CD4-positive, CD25-positive, alpha-beta regulatory T cell (primary cell): ENCODE results near the gene NRAP. TPM values are rescaled to one million over a fixed set of nuclear protein-coding genes. Genes with fewer than 3 reads are reported as not detected.

Experiments used
- ATAC-seq, 2 donors: fragments of 150-1000 bp; cut with Tn5 transposase; one replicate each; pipeline ENCODE4 v1.10.0; 2021; ENCODE audit warnings: low read depth in 2 of 2, moderate number of reproducible peaks in 2 of 2, moderate library complexity in 1 of 2
- DNase-seq, 3 donors: peaks; one replicate each; pipeline versions ENCODE4 v3.0.0 to v3.0.0-alpha.2; 2012 to 2022; ENCODE audit warnings: mixed read lengths in 1 of 3
- H3K27ac ChIP-seq: one replicate; pipeline ENCODE4 v1.7.0; 2013; ENCODE audit warnings: mild to moderate bottlenecking, low read length; ENCODE audit not compliant: insufficient read depth, poor library complexity, severe bottlenecking
- H3K27me3 ChIP-seq: one replicate; pipeline ENCODE4 v1.7.0; 2013; ENCODE audit warnings: low read length; ENCODE audit not compliant: control insufficient read depth, insufficient read depth
- H3K36me3 ChIP-seq: one replicate; pipeline ENCODE4 v1.7.0; 2013; ENCODE audit warnings: mild to moderate bottlenecking, low read length, moderate library complexity; ENCODE audit not compliant: control insufficient read depth, insufficient read depth
- H3K4me1 ChIP-seq: 2 replicates; pipeline ENCODE4 v1.7.0; 2013; ENCODE audit warnings: mild to moderate bottlenecking, low read length; ENCODE audit not compliant: insufficient read depth, control insufficient read depth, poor library complexity, severe bottlenecking
- H3K4me3 ChIP-seq: one replicate; pipeline ENCODE4 v1.7.0; 2013; ENCODE audit warnings: low read depth, mild to moderate bottlenecking, low read length, moderate library complexity
- H3K9me3 ChIP-seq, 2 experiments: 1 replicate in 1 of 2; 2 replicates in 1 of 2; pipeline ENCODE4 v1.7.0; 2013; ENCODE audit warnings: low read length in 2 of 2, mild to moderate bottlenecking in 1 of 2, moderate library complexity in 1 of 2; ENCODE audit not compliant: control insufficient read depth in 2 of 2
- H3K27ac Mint-ChIP-seq, 3 donors: one replicate each; pipeline ENCODE4 v1.8.0; 2020 to 2022; ENCODE audit warnings: mild to moderate bottlenecking in 3 of 3, mixed read lengths in 3 of 3, moderate library complexity in 2 of 3
- H3K27me3 Mint-ChIP-seq: one replicate; pipeline ENCODE4 v1.8.0; 2022; ENCODE audit warnings: mild to moderate bottlenecking, mixed read lengths
- H3K36me3 Mint-ChIP-seq: one replicate; pipeline ENCODE4 v1.8.0; 2020; ENCODE audit warnings: mixed read lengths
- H3K4me1 Mint-ChIP-seq, 4 donors: one replicate each; pipeline ENCODE4 v1.8.0; 2020 to 2022; ENCODE audit warnings: mixed read lengths in 4 of 4, mild to moderate bottlenecking in 1 of 4
- H3K4me3 Mint-ChIP-seq, 4 donors: one replicate each; pipeline ENCODE4 v1.8.0; 2020 to 2022; ENCODE audit warnings: mild to moderate bottlenecking in 4 of 4, mixed read lengths in 4 of 4, moderate library complexity in 3 of 4
- H3K9me3 Mint-ChIP-seq, 7 donors: one replicate each; pipeline ENCODE4 v1.8.0; 2020 to 2022; ENCODE audit warnings: mixed read lengths in 7 of 7, mild to moderate bottlenecking in 3 of 7, moderate library complexity in 2 of 7
- polyA plus RNA-seq, 4 donors: library from polyadenylated mRNA; unstranded; fragments of 300-500 nt; fragmentation: Illumina TruSeq; gene quantifications; one replicate each; pipeline ENCODE4 v1.2.3, GENCODE V29; 2021
- total RNA-seq: library from RNA; stranded (reverse); gene quantifications from one replicate; pipeline ENCODE4 v1.2.3, GENCODE V29; 2022

The NRAP gene, protein sequence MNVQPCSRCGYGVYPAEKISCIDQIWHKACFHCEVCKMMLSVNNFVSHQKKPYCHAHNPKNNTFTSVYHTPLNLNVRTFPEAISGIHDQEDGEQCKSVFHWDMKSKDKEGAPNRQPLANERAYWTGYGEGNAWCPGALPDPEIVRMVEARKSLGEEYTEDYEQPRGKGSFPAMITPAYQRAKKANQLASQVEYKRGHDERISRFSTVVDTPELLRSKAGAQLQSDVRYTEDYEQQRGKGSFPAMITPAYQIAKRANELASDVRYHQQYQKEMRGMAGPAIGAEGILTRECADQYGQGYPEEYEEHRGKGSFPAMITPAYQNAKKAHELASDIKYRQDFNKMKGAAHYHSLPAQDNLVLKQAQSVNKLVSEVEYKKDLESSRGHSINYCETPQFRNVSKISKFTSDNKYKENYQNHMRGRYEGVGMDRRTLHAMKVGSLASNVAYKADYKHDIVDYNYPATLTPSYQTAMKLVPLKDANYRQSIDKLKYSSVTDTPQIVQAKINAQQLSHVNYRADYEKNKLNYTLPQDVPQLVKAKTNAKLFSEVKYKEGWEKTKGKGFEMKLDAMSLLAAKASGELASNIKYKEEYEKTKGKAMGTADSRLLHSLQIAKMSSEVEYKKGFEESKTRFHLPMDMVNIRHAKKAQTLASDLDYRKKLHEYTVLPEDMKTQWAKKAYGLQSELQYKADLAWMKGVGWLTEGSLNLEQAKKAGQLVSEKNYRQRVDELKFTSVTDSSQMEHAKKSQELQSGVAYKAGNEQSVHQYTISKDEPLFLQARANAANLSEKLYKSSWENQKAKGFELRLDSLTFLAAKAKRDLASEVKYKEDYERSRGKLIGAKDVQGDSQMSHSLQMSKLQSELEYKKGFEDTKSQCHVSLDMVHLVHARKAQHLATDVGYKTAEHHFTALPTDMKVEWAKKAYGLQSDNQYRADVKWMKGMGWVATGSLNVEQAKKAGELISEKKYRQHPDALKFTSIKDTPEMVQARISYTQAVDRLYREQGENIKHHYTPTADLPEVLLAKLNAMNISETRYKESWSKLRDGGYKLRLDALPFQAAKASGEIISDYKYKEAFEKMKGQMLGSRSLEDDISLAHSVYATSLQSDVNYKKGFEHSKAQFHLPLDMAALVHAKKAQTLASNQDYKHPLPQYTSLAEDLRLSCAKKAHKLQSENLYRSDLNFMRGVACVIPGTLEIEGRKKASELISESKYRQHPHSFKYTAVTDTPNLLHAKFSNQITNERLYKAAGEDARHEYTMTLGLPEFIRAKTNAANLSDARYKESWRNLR (N-terminal part only)
- not detected for total RNA-seq
- not detected for polyA plus RNA-seq

DNA sequence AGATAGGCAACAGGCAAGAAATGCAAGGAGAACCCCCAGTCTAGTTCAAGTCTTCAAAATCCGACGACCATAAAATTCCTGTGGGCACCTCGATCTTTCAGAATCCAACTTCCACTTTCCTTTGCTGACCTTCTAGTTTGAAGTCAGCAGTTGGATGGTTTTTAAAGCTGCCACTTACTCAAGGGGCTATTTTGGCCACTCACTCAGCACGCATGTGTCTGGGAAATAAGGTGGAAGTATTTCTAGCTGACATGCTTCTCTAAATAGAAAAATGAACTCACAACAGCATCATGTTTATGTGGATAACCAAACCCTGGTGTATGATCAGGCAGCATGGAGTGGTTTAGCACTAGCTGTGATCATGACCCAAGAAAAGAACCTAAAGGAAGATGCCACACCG lies at the start of gene NRAP:
TSS of gene NRAP (minus strand) at position 134 of the 400 bp plus-strand sequence. CDS start 159 bp downstream, outside the sequence.
- peaks cover 0 to 5% (median 0%) of the 10 kb centered on the region in 7 donors for H3K9me3 Mint-ChIP-seq
- no peak within 1 kb of the TSS for H3K4me3 ChIP-seq

DNA sequence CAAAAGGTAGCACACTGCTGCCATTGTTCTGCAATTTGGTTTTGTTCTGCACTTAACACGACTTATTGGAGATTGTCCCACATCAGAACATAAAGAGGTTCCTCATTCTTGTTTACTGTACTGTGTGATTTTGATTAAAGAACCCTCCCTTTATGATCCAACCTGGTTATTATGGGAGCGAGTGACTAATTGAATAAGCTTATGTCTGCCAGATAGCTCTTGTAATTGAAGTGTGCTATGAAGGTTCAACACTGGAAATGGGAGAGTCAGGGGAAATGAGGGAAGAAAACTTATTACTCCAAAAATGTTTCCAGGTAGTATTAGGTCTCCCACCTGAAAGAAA lies 49.8 kb upstream of the NRAP start:
- Mint-ChIP-seq H3K4me3 (peak overlapping the region in 1 of 4 donors; percentile 16), H3K4me1 (peaks cover 9 to 23% (median 21%) of the 10 kb centered on the region in 4 donors), H3K27ac (no peak overlapping the region), H3K27me3 (no peaks in the 10 kb centered on the region), H3K36me3 (peaks cover 25% of the 10 kb centered on the region), H3K9me3 (peaks cover 0 to 4% (median 0%) of the 10 kb centered on the region in 7 donors)
- H3K36me3 ChIP-seq, result peaks cover 7% of the 10 kb centered on the region
- ATAC-seq (no peak), DNase-seq (no peak)
- no peaks in the 10 kb centered on the region for H3K9me3 ChIP-seq
- H3K4me3 ChIP-seq, result no peak overlapping the region
- no peaks in the 10 kb centered on the region for H3K27me3 ChIP-seq
- H3K27ac ChIP-seq, result no peak overlapping the region
- peaks cover 6% of the 10 kb centered on the region for H3K4me1 ChIP-seq

More for the DNA sequence above, at the start of gene NRAP:
- Histone ChIP-seq H3K27me3 (peaks cover 5% of the 10 kb centered on the region), H3K9me3 (no peaks in the 10 kb centered on the region), H3K36me3 (no peaks in the 10 kb centered on the region), H3K27ac (no peak within 1 kb of the TSS), H3K4me1 (no peaks in the 10 kb centered on the region)
- ATAC-seq (no peak), DNase-seq (no peak)
- H3K4me1 Mint-ChIP-seq, result peaks cover 0 to 4% (median 0%) of the 10 kb centered on the region in 4 donors
- H3K27ac Mint-ChIP-seq, result no peak within 1 kb of the TSS
- H3K27me3 Mint-ChIP-seq, result peaks cover 27% of the 10 kb centered on the region
- H3K36me3 Mint-ChIP-seq, result no peaks in the 10 kb centered on the region
- H3K4me3 Mint-ChIP-seq, result no peak within 1 kb of the TSS

DNA sequence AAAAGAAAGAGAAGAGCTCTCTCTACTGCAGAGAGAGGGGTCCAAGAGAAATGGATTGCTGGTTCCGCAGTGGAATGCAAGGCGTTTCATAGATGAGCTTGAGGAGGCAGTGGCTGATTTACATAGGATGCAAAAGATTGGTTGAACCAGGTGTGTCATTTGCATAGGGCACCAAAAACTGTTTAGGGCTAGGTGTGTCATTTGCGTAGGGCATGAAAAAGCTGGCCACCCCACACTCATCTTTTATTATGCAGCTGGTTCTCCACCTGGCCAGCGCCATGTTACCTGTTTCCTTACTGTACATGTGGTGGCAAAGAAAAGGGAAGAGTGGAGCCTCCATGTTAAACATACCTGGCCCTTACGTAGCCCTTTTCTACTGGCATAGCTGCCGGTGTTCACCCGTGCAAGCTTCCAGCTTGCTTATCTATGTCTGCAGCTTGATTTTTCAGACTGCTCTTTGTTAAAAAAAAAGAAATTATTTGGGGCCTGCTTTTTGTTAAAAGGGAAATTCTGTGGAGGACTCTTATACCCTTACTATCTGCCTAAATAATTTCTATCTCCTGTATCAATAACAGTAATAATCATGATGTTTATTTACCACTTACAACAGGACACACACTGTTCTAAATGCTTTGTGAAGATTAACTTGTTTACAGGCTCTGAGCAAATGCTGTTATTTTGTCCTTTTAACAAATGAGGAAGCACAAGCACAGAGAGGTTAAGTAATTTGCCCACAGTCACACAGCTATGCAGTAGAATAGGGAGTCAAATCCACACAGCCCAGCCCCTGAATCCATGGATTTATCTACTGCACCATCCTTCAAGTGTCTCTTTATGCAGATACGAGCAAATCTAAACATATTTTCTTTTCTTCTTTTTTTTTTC lies 49.2 kb upstream of the NRAP start:
- H3K9me3 Mint-ChIP-seq, result peaks cover 0 to 4% (median 0%) of the 10 kb centered on the region in 7 donors
- no peak for DNase-seq
- H3K27me3 ChIP-seq, result no peaks in the 10 kb centered on the region
- H3K9me3 ChIP-seq, result no peaks in the 10 kb centered on the region
- H3K27ac Mint-ChIP-seq, result no peak overlapping the region
- peaks cover 9% of the 10 kb centered on the region for H3K4me1 ChIP-seq
- H3K4me1 Mint-ChIP-seq, result peaks cover 13 to 27% (median 27%) of the 10 kb centered on the region in 4 donors
- H3K36me3 Mint-ChIP-seq, result peaks cover 22% of the 10 kb centered on the region
- H3K36me3 ChIP-seq, result peaks cover 7% of the 10 kb centered on the region
- H3K4me3 Mint-ChIP-seq, result peak overlapping the region in 1 of 4 donors; percentile 16
- H3K27me3 Mint-ChIP-seq, result no peaks in the 10 kb centered on the region
- H3K4me3 ChIP-seq, result no peak overlapping the region
- H3K27ac ChIP-seq, result no peak overlapping the region
- ATAC-seq, result no peak

DNA sequence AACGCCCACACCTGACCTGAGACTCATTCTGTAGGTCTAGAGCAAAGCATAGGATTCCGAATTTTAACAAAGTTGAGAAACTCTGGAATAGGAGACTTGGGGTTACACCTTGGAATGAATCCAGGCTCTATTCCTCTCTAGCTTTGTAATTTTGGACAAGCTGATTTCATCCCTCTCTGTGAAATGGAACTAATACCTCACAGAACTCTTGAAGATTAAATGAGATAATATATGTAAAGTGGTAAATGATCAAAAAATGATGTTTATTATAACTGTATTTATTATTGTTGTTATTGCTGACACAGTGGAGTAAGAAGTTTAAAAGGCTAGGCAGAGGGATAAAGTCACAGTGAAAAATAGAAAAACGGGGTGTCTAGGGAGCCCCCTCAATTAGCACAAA lies 48.2 kb upstream of the NRAP start:
- Histone ChIP-seq H3K27me3 (no peaks in the 10 kb centered on the region), H3K9me3 (no peaks in the 10 kb centered on the region), H3K4me3 (no peak overlapping the region), H3K27ac (no peak overlapping the region), H3K36me3 (peaks cover 7% of the 10 kb centered on the region), H3K4me1 (peaks cover 14% of the 10 kb centered on the region)
- H3K4me1 Mint-ChIP-seq, result peaks cover 18 to 37% (median 33%) of the 10 kb centered on the region in 4 donors
- no peaks in the 10 kb centered on the region for H3K27me3 Mint-ChIP-seq
- DNase-seq (no peak), ATAC-seq (no peak)
- no peak overlapping the region for H3K4me3 Mint-ChIP-seq
- H3K27ac Mint-ChIP-seq, result no peak overlapping the region
- H3K9me3 Mint-ChIP-seq, result peaks cover 0 to 4% (median 0%) of the 10 kb centered on the region in 7 donors
- peaks cover 21% of the 10 kb centered on the region for H3K36me3 Mint-ChIP-seq

DNA sequence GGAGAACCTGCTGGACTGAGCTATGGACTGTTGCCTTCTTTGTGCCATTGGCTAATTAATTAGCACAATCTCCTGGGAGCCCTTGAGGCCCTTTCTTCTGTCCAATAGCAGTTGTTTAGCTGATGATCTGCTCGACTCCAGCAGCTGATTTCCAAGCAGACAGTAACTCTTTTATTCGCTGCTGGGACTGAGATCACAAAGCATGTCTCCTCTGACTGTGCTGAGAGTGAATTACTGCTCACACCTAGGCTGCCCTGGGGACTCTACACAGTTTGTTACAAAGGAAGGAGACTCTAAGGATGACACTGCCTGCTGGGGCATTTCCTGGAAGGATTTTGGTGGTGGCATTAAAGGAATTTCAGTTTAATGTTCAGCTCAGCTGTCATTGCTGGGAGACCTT lies 47.3 kb upstream of the NRAP start:
- DNase-seq (no peak), ATAC-seq (no peak)
- Mint-ChIP-seq H3K27me3 (no peaks in the 10 kb centered on the region), H3K9me3 (peaks cover 0 to 4% (median 0%) of the 10 kb centered on the region in 7 donors), H3K27ac (no peak overlapping the region), H3K4me1 (peaks cover 22 to 46% (median 40%) of the 10 kb centered on the region in 4 donors), H3K4me3 (no peak overlapping the region), H3K36me3 (peaks cover 13% of the 10 kb centered on the region)
- Histone ChIP-seq H3K4me1 (peaks cover 21% of the 10 kb centered on the region), H3K36me3 (peaks cover 7% of the 10 kb centered on the region), H3K27ac (no peak overlapping the region), H3K9me3 (no peaks in the 10 kb centered on the region), H3K4me3 (no peak overlapping the region), H3K27me3 (no peaks in the 10 kb centered on the region)

DNA sequence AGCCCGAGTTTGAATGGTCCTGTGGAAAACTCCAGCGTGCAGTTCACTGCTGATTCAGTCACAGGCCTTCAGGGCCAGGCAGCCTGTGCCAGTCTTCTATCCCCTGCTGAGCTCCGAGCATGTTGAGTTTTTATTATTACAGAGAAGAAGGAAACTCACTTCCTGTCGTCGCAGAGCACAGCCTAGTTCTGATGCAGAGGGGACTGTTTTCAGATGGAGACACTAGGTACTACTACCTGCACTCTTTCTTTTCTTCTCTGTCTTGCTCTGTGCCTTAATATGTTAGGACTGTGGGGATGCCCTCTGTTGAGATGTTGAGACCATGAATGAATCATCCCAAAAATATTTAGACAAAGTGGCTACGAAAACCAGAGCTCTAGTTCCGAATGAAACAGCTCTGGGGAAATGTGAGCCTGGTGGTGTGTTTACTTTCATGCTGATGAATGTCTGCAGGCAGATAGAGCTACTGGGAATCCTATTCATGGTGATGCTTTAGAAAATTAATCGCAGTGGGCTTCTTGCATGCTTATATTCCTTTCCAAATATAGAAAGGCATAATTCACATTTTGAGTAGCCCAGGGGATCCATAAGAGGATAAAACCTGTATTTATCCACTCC lies 45.5 kb upstream of the NRAP start:
- H3K4me1 ChIP-seq, result peaks cover 21% of the 10 kb centered on the region
- no peaks in the 10 kb centered on the region for H3K27me3 ChIP-seq
- no peaks in the 10 kb centered on the region for H3K27me3 Mint-ChIP-seq
- H3K4me1 Mint-ChIP-seq, result peaks cover 26 to 54% (median 45%) of the 10 kb centered on the region in 4 donors
- no peaks in the 10 kb centered on the region for H3K9me3 ChIP-seq
- H3K4me3 Mint-ChIP-seq, result peak overlapping the region; percentile 68 to 84 (median 79)
- ATAC-seq, result peak; percentile 57 to 61
- peaks cover 0 to 2% (median 0%) of the 10 kb centered on the region in 7 donors for H3K9me3 Mint-ChIP-seq
- DNase-seq, result peak in 1 of 3 donors; percentile 42
- no peak overlapping the region for H3K27ac ChIP-seq
- peaks cover 7% of the 10 kb centered on the region for H3K36me3 Mint-ChIP-seq
- H3K4me3 ChIP-seq, result peak overlapping the region; percentile 29
- peak overlapping the region in 2 of 3 donors; percentile 88 to 90 for H3K27ac Mint-ChIP-seq
- peaks cover 8% of the 10 kb centered on the region for H3K36me3 ChIP-seq
